GM19438 (cell line): Measurements from ENCODE around the gene CCR5AS.
"Not testable (repeated sequence)": the region's sequence is repeated elsewhere in the genome, so short reads cannot be mapped to it uniquely, and the experiment has no call there.

Experiments used
- ATAC-seq: cut with Tn5 transposase; IDR thresholded peaks from one replicate; pipeline ENCODE4 v1.9.1; 2021; ENCODE audit warnings: low read depth; ENCODE audit not compliant: unreplicated experiment

Gene CCR5AS

GRCh38 chr3:46429671-46430070, 22.8 kb upstream of the CCR5AS start:
- ATAC-seq = no peak

- ATAC-seq = no peak
Observed at GRCh38 chr3:46429250-46429649, 22.4 kb upstream of the CCR5AS start.

- ATAC-seq = no peak
Observed at GRCh38 chr3:46427916-46428833, 21.3 kb upstream of the CCR5AS start.

DNA sequence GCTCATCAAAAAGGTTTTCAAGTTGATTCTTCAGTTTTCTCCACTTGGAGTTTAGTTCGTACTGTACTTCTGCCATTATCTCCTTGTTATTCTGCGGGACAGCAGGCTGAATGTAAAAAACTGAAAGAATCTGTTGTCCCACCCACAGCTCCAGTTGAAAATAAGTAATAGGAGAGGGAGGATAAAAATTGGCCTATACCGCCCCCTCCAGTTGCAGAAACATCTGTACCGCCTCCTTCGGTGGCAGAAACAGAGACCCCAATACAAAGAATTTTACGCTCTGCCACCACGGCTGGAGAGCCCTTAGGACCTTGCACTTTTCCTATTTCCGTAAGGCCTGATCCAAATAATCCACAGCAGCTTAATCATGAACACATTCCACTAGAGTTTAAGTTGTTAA, 20.5 kb upstream of the CCR5AS start:
- not testable (repeated sequence) for ATAC-seq

GRCh38 chr3:46426476-46426875, 19.6 kb upstream of the CCR5AS start:
- not testable (repeated sequence) for ATAC-seq

DNA sequence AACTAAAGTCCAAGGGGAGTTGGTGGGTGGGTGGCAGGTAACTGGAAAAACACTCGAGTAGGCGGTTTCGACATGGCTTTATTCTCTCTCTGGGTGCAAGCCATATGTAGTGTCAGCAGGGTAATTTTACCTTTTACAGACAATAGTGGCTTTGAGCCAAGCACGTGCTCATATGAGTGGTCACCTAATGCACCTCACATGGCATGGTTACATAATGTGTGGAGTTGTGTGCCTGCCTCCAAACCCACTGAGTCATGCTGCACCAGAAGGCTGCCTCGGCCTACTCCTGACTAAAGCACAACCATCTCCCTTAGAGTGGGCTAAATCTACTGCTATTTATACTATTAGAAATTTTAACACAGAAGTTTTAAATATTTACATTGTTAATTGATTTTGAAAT, 16.7 kb upstream of the CCR5AS start:
- ATAC-seq = no peak

DNA sequence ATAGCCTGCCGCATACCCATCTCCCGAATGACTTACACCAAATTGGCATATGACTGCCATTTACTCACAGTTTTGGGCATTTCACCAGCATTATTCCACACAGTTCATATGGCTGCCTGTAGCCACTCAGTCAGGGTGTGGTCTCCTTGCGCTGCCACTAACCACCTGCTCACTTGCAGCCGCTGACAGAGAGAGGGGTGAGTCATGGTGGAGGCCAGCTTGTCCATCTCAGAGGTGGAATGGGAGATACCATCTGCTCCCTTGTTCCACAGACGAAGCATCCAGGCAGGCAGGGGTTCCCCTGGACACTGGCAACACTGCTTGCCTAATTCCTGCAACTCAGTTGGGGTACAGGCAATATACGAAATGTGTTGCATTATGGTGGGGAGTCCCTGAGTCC, 15.8 kb upstream of the CCR5AS start:
- ATAC-seq = no peak

DNA sequence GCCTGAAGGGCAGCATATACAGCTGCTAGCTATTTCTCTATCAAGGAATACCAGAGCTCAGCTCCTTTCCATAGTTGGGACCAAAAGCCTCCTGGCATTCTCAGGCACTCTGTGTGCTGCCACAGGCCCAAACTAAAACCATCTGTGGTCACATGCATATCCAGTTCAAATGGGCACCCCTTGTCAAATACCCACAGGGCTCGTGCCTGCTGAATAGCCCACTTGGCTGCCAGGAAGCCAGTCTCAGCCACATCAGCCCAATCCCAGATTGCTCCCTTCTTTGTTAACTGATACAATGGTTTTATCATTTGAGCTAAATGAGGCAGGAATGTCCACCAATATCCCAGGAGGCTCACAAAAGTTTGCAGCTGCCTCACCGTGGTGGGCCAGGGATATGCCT, 14.1 kb upstream of the CCR5AS start:
- ATAC-seq = no peak

DNA sequence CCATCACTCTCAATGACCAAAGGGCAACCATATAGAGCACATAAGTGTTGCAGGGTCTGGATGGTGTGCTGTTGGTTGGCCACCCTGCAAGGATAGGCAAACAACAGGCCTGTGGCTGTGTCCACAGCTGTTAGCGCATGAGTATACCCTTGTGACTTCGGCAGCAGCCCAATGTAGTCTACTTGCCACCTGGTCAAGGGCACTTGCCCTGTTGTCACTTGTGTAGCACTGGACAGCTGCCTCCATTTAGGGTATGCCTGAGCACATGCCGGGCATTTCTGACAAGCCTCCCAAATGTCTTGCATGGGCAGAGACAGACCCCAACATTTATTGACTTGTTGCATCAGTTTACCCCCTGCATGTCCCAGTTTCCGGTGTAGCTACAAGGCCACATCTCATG, 12.9 kb upstream of the CCR5AS start:
- no peak for ATAC-seq

GRCh38 chr3:46417841-46418611, 11.2 kb upstream of the CCR5AS start:
- ATAC-seq = no peak

DNA sequence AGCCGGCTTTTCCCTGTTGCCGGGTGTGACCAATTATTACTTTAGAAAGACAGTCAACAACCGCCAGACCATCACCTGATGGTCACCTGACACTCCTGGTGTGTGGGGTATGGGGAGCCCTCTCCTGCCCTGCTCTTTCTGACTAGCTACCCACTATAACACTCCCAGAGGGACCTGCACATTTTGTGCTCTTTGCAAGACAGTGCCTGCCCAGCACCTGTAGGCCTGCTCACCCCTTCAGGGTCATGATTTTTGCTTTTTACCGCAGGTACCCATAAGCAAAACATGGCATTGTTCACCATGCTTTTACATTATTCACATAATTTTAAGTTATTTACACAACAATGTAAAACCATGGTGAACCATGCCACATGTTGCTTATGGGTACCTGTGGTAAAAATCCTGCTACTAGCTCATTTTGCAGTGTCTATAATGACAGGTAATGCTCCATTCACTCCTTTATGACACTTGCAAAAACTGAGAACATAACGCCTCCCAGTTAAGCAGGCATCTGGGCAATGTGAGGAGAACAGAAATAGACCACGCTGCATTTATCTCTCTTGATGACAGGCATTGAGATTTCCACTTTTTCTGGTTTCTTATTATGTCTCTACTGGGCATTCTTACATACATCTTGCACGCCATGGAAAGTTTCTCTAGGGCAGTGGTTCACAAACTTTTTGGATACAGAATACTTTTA, 10.1 kb upstream of the CCR5AS start:
- ATAC-seq = no peak

DNA sequence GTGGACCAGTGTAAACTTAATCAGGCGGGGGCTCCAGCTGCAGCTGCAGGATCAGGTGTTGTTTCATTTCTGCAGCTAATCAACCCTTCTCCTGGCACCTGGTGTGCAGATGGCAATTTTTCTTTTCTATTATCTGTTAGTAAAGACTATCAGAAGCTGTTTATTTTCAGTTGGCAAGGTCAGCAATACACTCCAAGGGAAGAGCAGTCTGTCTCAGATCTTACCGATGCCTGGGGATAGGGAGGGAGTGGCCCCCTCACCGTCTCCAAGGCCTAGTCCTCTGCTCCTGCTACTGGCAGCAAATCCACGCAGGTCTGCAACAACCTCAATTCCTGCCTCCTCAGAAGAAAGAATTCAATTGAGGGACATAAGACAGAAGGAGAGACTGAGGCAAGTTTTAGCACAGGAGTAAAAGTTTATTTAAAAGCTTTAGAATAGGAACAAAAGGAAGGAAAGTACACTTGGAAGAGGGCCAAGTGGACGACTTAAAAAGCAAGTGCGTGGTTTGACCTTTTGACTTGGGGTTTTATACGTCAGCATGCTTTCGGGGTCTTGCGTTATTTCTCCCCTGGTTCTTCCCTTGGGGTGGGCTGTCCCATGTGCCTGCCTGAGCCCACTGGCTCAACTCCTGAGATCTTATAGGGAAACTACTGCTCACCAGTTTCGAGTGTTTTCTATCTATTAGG, 9.4 kb upstream of the CCR5AS start:
- ATAC-seq = no peak

- no peak for ATAC-seq
Observed at GRCh38 chr3:46414739-46415138, 7.9 kb upstream of the CCR5AS start.

DNA sequence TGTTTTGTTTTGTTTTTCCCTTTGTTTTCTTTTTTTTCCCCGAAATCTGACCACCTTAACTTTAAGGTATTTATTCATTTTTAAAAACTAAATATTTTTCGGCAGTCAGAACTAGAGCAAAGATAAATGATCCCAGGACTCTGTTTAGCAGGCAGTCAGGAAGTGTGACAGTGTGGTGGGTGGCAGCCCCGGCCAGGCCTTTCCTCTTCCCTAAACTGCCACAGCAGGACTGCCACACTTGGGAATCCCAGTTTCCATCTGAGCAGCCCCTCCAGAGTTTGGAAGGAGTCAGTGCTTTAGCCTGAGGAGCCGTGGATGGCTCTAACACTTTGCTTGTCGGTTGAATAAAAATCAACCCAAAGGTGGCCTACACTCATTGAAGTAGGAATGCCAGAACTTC, 7.1 kb upstream of the CCR5AS start:
- ATAC-seq = no peak

GRCh38 chr3:46412786-46413298, 6.0 kb upstream of the CCR5AS start:
- ATAC-seq = no peak

DNA sequence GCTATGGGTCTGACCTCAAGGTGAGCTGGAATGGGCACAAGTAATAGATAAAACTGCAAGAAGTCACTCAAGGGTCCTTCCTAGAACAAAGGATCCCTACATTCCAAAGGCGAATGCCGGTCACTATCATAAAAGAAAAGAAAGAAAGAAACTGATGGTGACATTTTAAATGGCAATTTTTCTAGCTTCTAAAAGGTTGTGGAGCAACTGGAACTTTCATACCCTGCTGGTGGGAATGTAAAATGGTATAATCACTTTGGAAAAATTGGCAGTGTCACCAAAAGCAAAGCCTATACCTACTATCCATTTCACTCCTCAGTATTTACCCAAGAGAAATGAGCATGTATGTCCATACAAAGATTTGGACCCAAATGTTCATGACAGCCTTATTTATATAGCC, 4.4 kb upstream of the CCR5AS start:
- ATAC-seq = no peak

DNA sequence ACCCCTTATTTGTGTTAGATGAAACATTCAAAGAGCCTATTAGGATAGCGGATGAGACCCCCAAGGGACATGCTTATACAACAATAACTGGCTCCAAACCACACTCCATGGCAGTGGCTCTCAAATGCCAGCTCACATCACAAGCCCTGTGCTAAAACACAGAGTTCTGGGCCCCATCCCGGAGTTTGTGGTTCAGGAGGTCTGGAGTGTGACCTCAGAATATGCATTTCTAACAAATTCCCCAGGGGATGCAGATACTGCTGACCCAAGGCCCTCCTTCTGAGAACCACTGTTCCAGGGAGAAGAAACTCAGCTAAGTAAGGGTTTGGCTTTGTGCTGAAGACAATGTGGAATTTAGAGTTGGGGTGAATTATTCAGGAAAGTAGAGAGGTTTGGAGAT, 3.8 kb upstream of the CCR5AS start:
- no peak for ATAC-seq

- ATAC-seq = no peak
Observed at GRCh38 chr3:46409739-46410489, 3.0 kb upstream of the CCR5AS start.

DNA sequence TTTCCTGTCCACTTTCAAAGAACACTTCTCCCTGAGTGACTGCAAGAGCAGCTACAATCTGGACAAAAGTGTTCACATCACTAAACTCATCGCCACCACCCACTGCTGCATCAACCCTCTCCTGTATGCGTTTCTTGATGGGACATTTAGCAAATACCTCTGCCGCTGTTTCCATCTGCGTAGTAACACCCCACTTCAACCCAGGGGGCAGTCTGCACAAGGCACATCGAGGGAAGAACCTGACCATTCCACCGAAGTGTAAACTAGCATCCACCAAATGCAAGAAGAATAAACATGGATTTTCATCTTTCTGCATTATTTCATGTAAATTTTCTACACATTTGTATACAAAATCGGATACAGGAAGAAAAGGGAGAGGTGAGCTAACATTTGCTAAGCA, 2.0 kb upstream of the CCR5AS start:
- ATAC-seq = no peak

GRCh38 chr3:46407970-46408369, 1.1 kb upstream of the CCR5AS start:
- no peak for ATAC-seq
